Effector CD4-positive, alpha-beta T cell (primary cell): ENCODE data around the gene EDDM13.
A peak's percentile ranks its signal among the peaks of the same experiment; 100 is the strongest.
"Not testable (repeated sequence)": the region's sequence is repeated elsewhere in the genome, so short reads cannot be mapped to it uniquely, and the experiment has no call there.

Experiments used
- DNase-seq: peaks from one replicate; pipeline ENCODE4 v3.0.0-alpha.2; 2020

EDDM13 gene

GRCh38 chr19:56295531-56296455, 23.2 kb downstream of the EDDM13 start:
- DNase-seq: no peak

- DNase-seq: no peak
Measured at GRCh38 chr19:56297010-56297409, 24.5 kb downstream of the EDDM13 start.

DNA sequence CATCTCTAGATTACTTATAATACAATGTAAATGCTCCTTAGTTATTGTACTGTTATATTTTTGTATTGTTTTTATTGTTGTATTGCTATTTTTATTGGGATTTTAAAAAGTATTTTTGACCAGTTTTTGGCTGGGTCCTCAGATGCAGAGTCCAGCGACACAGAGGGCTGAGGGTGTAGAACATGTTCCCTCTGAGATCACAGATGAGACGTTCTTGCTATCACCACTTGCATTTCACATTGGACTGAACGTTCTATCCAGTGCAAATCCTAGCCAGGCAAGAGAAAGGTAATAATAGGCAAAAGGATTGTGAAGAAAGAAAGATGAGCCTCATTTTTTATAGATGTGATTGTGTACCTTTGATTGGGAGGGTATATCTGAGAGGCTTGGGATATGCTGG, 27.1 kb downstream of the EDDM13 start:
- no peak for DNase-seq

GRCh38 chr19:56301155-56301554, 28.6 kb downstream of the EDDM13 start:
- DNase-seq: no peak

- DNase-seq: no peak
Measured at GRCh38 chr19:56301886-56302620, 29.5 kb downstream of the EDDM13 start.

DNA sequence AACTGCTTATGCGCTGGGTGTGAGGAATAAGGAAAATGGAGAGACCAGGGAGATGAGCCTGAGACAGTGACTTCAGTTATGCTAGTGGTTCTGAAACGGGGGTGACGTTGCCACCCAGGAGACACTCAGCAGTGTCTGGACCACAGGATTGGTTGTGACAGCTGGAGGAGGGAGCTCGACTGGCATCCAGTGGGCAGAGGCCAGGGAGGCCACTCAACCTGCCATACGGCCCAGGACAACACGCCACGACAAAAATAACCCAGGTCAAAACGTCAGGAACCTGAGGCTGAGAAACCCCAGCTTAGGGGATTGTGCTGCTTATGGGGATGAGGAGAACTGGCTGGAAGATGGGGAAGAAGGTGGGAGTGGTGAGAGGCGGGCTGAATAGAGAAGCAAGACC, 31.7 kb downstream of the EDDM13 start:
- no peak for DNase-seq

DNA sequence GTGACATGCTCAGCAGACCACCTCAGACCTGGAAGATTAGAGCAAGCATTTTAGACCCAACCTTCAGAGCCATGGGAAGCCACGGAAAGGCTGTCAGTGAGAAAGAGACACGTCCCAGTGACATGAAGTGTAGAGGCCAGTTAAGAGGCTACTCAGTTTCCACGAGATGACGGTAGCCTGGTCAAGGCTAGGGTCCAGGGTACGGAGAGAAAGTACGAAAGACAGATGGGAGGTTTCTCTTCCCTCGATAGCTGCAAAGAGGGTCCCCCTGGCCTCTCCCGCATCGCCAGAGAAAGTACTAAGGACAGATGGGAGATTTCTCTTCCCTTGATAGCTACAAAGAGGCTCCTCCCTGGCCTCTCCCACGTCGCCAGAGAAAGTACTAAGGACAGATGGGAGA, 33.5 kb downstream of the EDDM13 start:
- DNase-seq: no peak

- DNase-seq: not testable (repeated sequence)
Measured at GRCh38 chr19:56307062-56307461, 34.5 kb downstream of the EDDM13 start.

DNA sequence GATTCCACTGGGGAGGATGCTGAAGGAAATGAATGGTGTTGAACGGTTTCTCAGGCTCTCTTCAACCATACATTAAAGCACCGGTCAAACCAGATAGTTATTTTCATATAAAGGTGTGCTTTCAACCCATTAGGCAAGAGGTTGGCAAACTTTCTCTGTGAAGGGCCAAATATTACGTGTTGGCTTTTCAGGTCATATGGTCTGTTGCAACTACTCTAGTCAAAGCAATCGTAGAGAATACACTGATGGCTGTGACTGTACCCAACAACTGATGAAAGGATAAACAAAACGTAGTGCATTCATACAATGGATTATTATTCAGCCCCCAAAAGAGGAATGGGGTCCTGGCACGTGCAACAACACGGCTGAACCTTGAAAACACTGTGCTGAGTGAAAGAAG, 36.2 kb downstream of the EDDM13 start:
- no peak for DNase-seq

DNA sequence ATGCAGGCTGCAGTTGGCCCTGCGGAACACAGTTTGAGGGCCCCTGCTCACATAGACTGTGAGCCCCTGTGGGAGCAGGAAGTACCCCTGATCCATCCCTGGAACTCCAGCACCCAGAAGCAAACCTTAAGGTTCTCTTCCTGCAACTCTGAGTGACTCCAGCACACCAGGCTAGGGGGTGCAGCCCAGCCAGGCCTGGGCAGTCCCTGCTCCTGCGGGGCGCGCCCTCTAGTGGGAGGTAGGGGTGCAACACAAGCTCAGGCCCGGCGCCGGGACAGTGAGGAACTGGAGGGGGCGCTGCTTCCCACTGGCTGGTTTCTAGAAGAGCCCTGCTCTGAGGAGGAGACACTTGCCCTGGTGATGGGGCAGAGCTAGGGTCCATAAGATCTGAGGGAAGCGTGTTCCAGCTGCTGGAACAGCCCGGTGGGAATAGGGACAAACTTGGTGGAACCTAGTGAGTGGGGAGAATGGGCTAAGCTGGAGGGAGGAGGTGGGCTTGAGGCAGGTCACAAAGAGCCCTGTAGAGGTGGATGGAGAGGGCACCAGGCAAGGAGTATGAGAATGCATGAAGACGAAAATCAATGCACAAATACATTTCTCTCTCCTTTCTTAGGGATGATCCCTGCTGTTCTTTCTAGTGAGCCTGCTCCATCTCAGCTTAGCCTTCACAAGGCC, 37.1 kb downstream of the EDDM13 start:
- DNase-seq: peak; percentile 27

GRCh38 chr19:56310462-56310861, 37.9 kb downstream of the EDDM13 start:
- DNase-seq: no peak

GRCh38 chr19:56312342-56312741, 39.8 kb downstream of the EDDM13 start:
- DNase-seq: no peak

GRCh38 chr19:56312787-56313657, 40.5 kb downstream of the EDDM13 start:
- DNase-seq: no peak

DNA sequence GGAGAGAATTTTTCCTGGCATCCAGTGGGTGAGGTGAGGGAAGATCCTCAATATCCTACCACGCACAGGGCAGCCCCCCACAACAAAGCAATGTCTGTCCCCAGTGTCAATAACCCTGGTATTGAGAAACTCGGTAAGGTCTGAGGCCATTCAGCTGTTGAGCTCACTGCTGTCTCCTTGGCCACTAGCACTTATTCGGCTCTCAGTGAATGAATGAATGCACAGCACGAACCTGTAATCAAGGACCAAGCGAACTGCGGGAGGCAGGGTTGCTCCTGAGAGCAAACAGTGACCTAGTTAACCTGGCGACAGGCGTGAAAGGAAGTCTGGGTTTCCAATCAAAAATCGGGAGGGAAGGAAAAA, 41.5 kb downstream of the EDDM13 start:
- no peak for DNase-seq

DNA sequence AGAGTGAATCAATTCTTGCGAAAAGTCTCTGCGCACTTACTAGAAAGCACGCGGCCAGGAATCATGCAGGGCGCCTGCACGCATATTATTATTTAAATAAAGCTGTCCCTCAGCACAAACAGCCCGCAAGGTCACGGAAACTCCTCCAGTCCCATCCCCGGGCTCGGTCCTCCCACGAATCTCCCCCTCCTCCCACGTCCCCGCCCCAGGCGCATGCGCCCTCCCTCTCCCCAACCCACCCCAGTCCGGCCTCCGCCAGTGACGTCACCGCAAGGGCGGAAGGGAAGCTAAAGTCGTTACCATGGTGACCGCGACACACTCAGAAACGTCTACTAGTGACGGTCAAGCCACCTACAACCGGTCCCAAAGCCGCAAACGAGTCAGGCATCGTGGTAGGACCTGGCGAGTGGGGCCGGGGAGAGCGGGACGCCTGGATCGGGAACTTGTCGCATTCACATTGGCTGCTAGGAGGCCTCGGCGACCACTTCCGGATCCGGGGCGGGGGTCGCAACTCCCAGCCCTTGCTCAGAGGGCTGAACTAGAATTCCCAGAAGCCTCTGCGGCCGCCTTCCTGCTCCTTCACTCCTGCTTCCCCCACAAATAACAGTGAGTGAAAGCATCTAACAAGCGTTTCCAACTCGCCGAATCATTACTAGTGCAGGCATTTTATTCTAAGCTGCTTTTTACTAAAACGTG, 42.0 kb downstream of the EDDM13 start, which contains the start of gene ZSCAN5A:
TSS of gene ZSCAN5A (minus strand) at position 459 of the 696 bp plus-strand sequence. CDS start 89,793 bp downstream, outside the sequence.
- DNase-seq: peak; percentile 97

GRCh38 chr19:56315077-56315828, 42.7 kb downstream of the EDDM13 start:
- DNase-seq: peak; percentile 86

GRCh38 chr19:56316728-56317127, 44.2 kb downstream of the EDDM13 start:
- DNase-seq: no peak

DNA sequence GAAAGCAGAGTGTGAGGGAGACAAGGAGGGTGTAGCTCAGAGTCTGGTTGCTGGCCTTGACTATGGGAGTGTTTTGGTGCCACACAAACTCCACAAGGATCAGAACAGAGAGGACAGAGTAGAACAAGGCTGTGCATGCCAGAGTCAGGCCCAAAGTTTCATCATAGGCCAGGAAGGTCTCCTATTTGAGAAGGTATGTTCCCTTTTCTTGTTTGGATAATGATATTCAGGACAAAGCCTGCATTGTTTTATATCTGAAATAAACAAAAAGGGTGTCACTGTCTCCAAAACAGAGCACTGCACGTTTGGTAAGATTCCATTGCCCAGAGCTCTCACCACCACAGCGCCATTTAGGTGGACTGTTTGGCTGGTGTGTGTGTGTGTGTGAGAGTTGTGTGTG, 45.2 kb downstream of the EDDM13 start:
- no peak for DNase-seq

- no peak for DNase-seq
Measured at GRCh38 chr19:56319991-56320390, 47.4 kb downstream of the EDDM13 start.

DNA sequence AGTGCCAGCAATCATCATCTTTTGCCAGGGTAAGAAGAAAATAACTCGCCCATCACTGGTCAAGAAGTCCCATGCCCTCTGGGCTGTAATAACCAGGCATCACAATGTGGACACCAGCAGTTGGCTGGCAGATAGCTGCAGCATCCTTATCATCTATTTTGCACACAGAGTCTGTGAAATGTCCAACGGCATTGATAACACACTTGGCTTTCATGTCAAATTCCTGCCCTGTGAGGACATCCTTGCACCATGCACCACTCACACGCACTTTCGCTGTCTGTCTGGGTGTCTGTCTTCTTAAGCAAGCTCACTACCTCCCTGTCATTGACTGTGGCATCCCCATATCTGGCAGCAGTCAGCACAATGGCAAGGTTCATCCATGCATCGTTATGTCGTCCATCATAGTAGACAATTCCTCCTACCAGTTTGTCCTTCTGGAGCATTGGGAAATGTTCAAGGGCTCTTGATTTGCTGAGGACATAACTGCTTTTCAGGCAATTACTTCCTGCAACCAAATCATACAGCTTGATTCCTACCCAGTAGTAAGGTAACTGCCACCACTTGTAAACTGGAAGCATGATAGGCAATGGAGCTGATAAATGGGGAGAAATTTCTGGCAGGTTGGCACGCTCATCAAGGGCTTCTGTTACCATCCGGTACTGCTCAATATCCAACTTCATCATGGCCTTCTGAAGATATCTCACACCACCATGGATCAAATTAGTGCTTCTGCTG, 48.9 kb downstream of the EDDM13 start:
- no peak for DNase-seq
